Measurements from ENCODE around the gene NXPH4.

NXPH4 gene

DNA sequence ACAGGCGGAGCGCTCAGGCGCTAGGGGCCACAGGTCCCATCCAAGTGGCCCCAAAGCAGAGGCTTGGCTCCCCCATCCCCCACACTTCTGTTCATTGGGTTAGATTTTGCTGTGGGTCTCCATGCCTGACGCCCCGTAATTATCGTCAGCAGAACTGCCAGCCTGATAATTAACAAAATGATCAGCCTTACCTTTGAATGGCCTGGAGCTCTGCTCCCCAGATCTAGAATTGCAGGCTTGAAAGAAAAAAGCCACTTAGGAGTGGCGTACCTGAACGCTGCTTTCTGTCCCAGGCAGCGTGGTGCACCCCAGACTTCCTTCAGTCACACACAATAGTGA lies 40.5 kb upstream of the NXPH4 start:
- no peak overlapping the region for H3K9ac ChIP-seq (ENCODE audit: low read length)
- no peak overlapping the region for H3K4me3 ChIP-seq (ENCODE audit: low read length)
- no peaks in the 10 kb centered on the region for H3K9me3 ChIP-seq (ENCODE audit: control insufficient read depth, low read depth, low read length)
- no peak overlapping the region for H3K27ac ChIP-seq (ENCODE audit: low read length)
- no peaks in the 10 kb centered on the region for H3K27me3 ChIP-seq (ENCODE audit: control insufficient read depth, insufficient read depth, low read length)
- no peaks in the 10 kb centered on the region for H3K4me1 ChIP-seq (ENCODE audit: control insufficient read depth, low read depth, low read length)
- peaks cover 72% of the 10 kb centered on the region for H3K36me3 ChIP-seq (ENCODE audit: control insufficient read depth, low read depth, low read length)

DNA sequence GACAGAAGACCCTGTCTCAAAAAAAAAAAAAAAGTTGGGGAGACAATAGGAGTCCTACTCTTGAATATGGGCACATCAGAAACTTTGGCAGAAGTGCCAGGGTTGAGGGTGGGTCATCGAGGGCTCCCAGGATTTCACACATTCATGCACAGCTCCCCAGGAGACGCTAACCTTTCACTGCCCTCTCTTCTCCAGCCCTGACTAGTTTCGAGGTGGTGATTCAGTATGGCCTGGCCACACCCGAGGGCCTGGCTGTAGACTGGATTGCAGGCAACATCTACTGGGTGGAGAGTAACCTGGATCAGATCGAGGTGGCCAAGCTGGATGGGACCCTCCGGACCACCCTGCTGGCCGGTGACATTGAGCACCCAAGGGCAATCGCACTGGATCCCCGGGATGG lies 39.7 kb upstream of the NXPH4 start:
- H3K9me3 ChIP-seq (ENCODE audit: control insufficient read depth, low read depth, low read length) = no peaks in the 10 kb centered on the region
- no peaks in the 10 kb centered on the region for H3K27me3 ChIP-seq (ENCODE audit: control insufficient read depth, insufficient read depth, low read length)
- no peak overlapping the region for H3K27ac ChIP-seq (ENCODE audit: low read length)
- H3K4me3 ChIP-seq (ENCODE audit: low read length) = no peak overlapping the region
- H3K4me1 ChIP-seq (ENCODE audit: control insufficient read depth, low read depth, low read length) = no peaks in the 10 kb centered on the region
- no peak overlapping the region for H3K9ac ChIP-seq (ENCODE audit: low read length)
- peaks cover 80% of the 10 kb centered on the region for H3K36me3 ChIP-seq (ENCODE audit: control insufficient read depth, low read depth, low read length)

DNA sequence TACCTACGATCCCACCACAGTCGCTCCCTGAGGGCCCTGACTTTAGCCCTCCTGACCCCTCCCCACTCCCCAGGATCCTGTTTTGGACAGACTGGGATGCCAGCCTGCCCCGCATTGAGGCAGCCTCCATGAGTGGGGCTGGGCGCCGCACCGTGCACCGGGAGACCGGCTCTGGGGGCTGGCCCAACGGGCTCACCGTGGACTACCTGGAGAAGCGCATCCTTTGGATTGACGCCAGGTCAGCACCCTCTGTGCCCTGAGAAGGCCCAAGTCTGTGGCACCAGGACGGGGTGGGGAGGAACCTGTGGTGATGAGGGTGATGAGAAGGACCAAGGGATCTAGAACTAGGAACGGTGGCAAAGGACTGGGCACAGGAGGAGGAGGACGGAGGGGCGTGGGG lies 39.2 kb upstream of the NXPH4 start:
- no peaks in the 10 kb centered on the region for H3K4me1 ChIP-seq (ENCODE audit: control insufficient read depth, low read depth, low read length)
- no peak overlapping the region for H3K9ac ChIP-seq (ENCODE audit: low read length)
- H3K4me3 ChIP-seq (ENCODE audit: low read length) = no peak overlapping the region
- peaks cover 80% of the 10 kb centered on the region for H3K36me3 ChIP-seq (ENCODE audit: control insufficient read depth, low read depth, low read length)
- no peak overlapping the region for H3K27ac ChIP-seq (ENCODE audit: low read length)
- H3K9me3 ChIP-seq (ENCODE audit: control insufficient read depth, low read depth, low read length) = no peaks in the 10 kb centered on the region
- H3K27me3 ChIP-seq (ENCODE audit: control insufficient read depth, insufficient read depth, low read length) = no peaks in the 10 kb centered on the region

GRCh38 chr12:57178213-57178612 lies 38.4 kb upstream of the NXPH4 start:
- Histone ChIP-seq H3K4me1 (ENCODE audit: control insufficient read depth, low read depth, low read length) (no peaks in the 10 kb centered on the region), H3K27ac (ENCODE audit: low read length) (no peak overlapping the region), H3K27me3 (ENCODE audit: control insufficient read depth, insufficient read depth, low read length) (no peaks in the 10 kb centered on the region), H3K36me3 (ENCODE audit: control insufficient read depth, low read depth, low read length) (peaks cover 77% of the 10 kb centered on the region), H3K9ac (ENCODE audit: low read length) (no peak overlapping the region), H3K4me3 (ENCODE audit: low read length) (no peak overlapping the region), H3K9me3 (ENCODE audit: control insufficient read depth, low read depth, low read length) (no peaks in the 10 kb centered on the region)

DNA sequence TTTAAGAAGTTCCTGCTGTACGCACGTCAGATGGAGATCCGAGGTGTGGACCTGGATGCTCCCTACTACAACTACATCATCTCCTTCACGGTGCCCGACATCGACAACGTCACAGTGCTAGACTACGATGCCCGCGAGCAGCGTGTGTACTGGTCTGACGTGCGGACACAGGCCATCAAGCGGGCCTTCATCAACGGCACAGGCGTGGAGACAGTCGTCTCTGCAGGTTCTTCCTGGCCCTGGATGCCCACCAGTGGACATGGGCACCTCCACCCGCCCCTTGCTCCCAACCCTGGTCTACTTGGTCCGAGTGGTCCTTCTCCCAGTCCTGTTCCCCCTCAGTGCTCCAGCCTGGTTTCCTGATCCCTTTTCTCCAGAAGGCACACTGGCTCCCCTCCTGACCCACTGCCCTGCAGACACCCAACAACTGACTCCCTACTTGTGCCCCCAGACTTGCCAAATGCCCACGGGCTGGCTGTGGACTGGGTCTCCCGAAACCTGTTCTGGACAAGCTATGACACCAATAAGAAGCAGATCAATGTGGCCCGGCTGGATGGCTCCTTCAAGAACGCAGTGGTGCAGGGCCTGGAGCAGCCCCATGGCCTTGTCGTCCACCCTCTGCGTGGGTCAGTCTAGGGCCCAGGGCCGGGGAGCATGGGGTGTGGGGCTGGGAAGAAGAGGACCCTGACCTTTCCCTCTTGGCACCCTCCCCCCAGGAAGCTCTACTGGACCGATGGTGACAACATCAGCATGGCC lies 37.1 kb upstream of the NXPH4 start:
- no peaks in the 10 kb centered on the region for H3K4me1 ChIP-seq (ENCODE audit: control insufficient read depth, low read depth, low read length)
- H3K27ac ChIP-seq (ENCODE audit: low read length) = no peak overlapping the region
- H3K27me3 ChIP-seq (ENCODE audit: control insufficient read depth, insufficient read depth, low read length) = no peaks in the 10 kb centered on the region
- no peaks in the 10 kb centered on the region for H3K9me3 ChIP-seq (ENCODE audit: control insufficient read depth, low read depth, low read length)
- H3K4me3 ChIP-seq (ENCODE audit: low read length) = no peak overlapping the region
- no peak overlapping the region for H3K9ac ChIP-seq (ENCODE audit: low read length)
- peaks cover 75% of the 10 kb centered on the region for H3K36me3 ChIP-seq (ENCODE audit: control insufficient read depth, low read depth, low read length)

DNA sequence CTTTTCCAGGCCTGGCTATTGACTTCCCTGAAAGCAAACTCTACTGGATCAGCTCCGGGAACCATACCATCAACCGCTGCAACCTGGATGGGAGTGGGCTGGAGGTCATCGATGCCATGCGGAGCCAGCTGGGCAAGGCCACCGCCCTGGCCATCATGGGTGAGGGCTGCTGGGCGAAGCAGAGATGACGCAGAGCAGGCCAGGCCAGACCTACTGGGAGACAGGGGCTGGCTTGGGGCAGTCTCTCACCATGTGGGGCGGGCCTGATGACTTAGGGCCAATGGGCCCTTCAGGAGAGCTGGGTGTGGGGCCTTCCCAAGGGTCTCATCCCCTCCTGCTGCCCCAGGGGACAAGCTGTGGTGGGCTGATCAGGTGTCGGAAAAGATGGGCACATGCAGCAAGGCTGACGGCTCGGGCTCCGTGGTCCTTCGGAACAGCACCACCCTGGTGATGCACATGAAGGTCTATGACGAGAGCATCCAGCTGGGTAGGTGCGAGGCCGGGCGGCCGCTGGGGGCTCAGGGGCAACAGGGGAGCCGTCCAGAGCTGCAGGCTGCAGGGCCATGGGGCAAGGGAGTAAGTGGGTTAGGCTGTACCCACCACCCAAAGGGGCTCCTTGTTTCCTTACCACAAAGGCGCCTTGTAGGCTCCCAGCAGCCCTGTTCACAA lies 36.1 kb upstream of the NXPH4 start:
- Histone ChIP-seq H3K27ac (ENCODE audit: low read length) (no peak overlapping the region), H3K27me3 (ENCODE audit: control insufficient read depth, insufficient read depth, low read length) (no peaks in the 10 kb centered on the region), H3K4me3 (ENCODE audit: low read length) (no peak overlapping the region), H3K36me3 (ENCODE audit: control insufficient read depth, low read depth, low read length) (peaks cover 77% of the 10 kb centered on the region), H3K9me3 (ENCODE audit: control insufficient read depth, low read depth, low read length) (no peaks in the 10 kb centered on the region), H3K4me1 (ENCODE audit: control insufficient read depth, low read depth, low read length) (no peaks in the 10 kb centered on the region), H3K9ac (ENCODE audit: low read length) (no peak overlapping the region)

DNA sequence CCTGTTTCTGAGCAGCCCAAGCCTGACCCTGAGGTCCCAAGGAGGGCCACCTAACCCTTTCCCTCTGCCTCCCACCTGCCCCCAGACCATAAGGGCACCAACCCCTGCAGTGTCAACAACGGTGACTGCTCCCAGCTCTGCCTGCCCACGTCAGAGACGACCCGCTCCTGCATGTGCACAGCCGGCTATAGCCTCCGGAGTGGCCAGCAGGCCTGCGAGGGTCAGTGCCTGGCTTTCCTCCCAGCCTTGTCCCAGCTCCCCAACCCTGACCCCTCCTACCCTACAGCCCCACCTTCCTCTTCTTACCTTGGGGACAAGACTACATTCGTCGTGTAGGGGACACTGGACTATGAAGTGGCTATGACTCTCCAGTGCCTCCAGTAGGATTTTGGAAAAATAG lies 35.5 kb upstream of the NXPH4 start:
- Histone ChIP-seq H3K27ac (ENCODE audit: low read length) (no peak overlapping the region), H3K4me3 (ENCODE audit: low read length) (no peak overlapping the region), H3K9me3 (ENCODE audit: control insufficient read depth, low read depth, low read length) (no peaks in the 10 kb centered on the region), H3K4me1 (ENCODE audit: control insufficient read depth, low read depth, low read length) (no peaks in the 10 kb centered on the region), H3K27me3 (ENCODE audit: control insufficient read depth, insufficient read depth, low read length) (no peaks in the 10 kb centered on the region), H3K9ac (ENCODE audit: low read length) (no peak overlapping the region), H3K36me3 (ENCODE audit: control insufficient read depth, low read depth, low read length) (peaks cover 81% of the 10 kb centered on the region)

- H3K9ac ChIP-seq (ENCODE audit: low read length) = no peak overlapping the region
- no peaks in the 10 kb centered on the region for H3K9me3 ChIP-seq (ENCODE audit: control insufficient read depth, low read depth, low read length)
- H3K27me3 ChIP-seq (ENCODE audit: control insufficient read depth, insufficient read depth, low read length) = no peaks in the 10 kb centered on the region
- H3K36me3 ChIP-seq (ENCODE audit: control insufficient read depth, low read depth, low read length) = peaks cover 81% of the 10 kb centered on the region
- H3K4me3 ChIP-seq (ENCODE audit: low read length) = no peak overlapping the region
- no peaks in the 10 kb centered on the region for H3K4me1 ChIP-seq (ENCODE audit: control insufficient read depth, low read depth, low read length)
- H3K27ac ChIP-seq (ENCODE audit: low read length) = no peak overlapping the region
Measured at GRCh38 chr12:57181561-57182155, 34.9 kb upstream of the NXPH4 start.

- H3K27me3 ChIP-seq (ENCODE audit: control insufficient read depth, insufficient read depth, low read length) = no peaks in the 10 kb centered on the region
- no peak overlapping the region for H3K9ac ChIP-seq (ENCODE audit: low read length)
- H3K4me3 ChIP-seq (ENCODE audit: low read length) = no peak overlapping the region
- H3K4me1 ChIP-seq (ENCODE audit: control insufficient read depth, low read depth, low read length) = no peaks in the 10 kb centered on the region
- no peak overlapping the region for H3K27ac ChIP-seq (ENCODE audit: low read length)
- peaks cover 83% of the 10 kb centered on the region for H3K36me3 ChIP-seq (ENCODE audit: control insufficient read depth, low read depth, low read length)
- H3K9me3 ChIP-seq (ENCODE audit: control insufficient read depth, low read depth, low read length) = no peaks in the 10 kb centered on the region
Measured at GRCh38 chr12:57182918-57183575, 33.5 kb upstream of the NXPH4 start.

GRCh38 chr12:57183939-57184725 lies 32.5 kb upstream of the NXPH4 start:
- no peak overlapping the region for H3K9ac ChIP-seq (ENCODE audit: low read length)
- peaks cover 82% of the 10 kb centered on the region for H3K36me3 ChIP-seq (ENCODE audit: control insufficient read depth, low read depth, low read length)
- H3K4me3 ChIP-seq (ENCODE audit: low read length) = no peak overlapping the region
- no peaks in the 10 kb centered on the region for H3K27me3 ChIP-seq (ENCODE audit: control insufficient read depth, insufficient read depth, low read length)
- H3K9me3 ChIP-seq (ENCODE audit: control insufficient read depth, low read depth, low read length) = no peaks in the 10 kb centered on the region
- H3K4me1 ChIP-seq (ENCODE audit: control insufficient read depth, low read depth, low read length) = no peaks in the 10 kb centered on the region
- H3K27ac ChIP-seq (ENCODE audit: low read length) = no peak overlapping the region

- Histone ChIP-seq H3K27ac (ENCODE audit: low read length) (no peak overlapping the region), H3K9ac (ENCODE audit: low read length) (no peak overlapping the region), H3K36me3 (ENCODE audit: control insufficient read depth, low read depth, low read length) (peaks cover 76% of the 10 kb centered on the region), H3K4me3 (ENCODE audit: low read length) (no peak overlapping the region), H3K9me3 (ENCODE audit: control insufficient read depth, low read depth, low read length) (no peaks in the 10 kb centered on the region), H3K27me3 (ENCODE audit: control insufficient read depth, insufficient read depth, low read length) (no peaks in the 10 kb centered on the region), H3K4me1 (ENCODE audit: control insufficient read depth, low read depth, low read length) (no peaks in the 10 kb centered on the region)
Measured at GRCh38 chr12:57185403-57185802, 31.2 kb upstream of the NXPH4 start.
